Nephron (organoid): ENCODE data around the gene FBXO48.

Experiments
- H3K27ac Mint-ChIP-seq, 3 experiments: 2 replicates each; pipeline ENCODE4 v1.8.0; 2020; ENCODE audit warnings: mixed read lengths in 3 of 3, mild to moderate bottlenecking in 2 of 3, moderate library complexity in 1 of 3
- H3K27me3 Mint-ChIP-seq: 2 replicates; pipeline ENCODE4 v1.8.0; 2021; ENCODE audit warnings: low read depth, mild to moderate bottlenecking, moderate library complexity, mixed read lengths
- H3K36me3 Mint-ChIP-seq: 2 replicates; pipeline ENCODE4 v1.8.0; 2020; ENCODE audit warnings: low read depth, mixed read lengths
- H3K4me1 Mint-ChIP-seq: 2 replicates; pipeline ENCODE4 v1.8.0; 2020; ENCODE audit warnings: mixed read lengths
- H3K4me3 Mint-ChIP-seq, 3 experiments: 2 replicates each; pipeline ENCODE4 v1.8.0; 2020; ENCODE audit warnings: mild to moderate bottlenecking in 3 of 3, mixed read lengths in 3 of 3, moderate library complexity in 2 of 3
- H3K9me3 Mint-ChIP-seq: 2 replicates; pipeline ENCODE4 v1.8.0; 2020; ENCODE audit warnings: mixed read lengths
- CTCF ChIP-seq, 3 experiments: fragments of 200-600 bp; sonication (generic); IDR thresholded peaks; one replicate each; pipeline ENCODE4 v1.5.0; 2021; ENCODE audit warnings: antibody characterized with exemption in 3 of 3; ENCODE audit not compliant: unreplicated experiment in 3 of 3

Gene FBXO48

GRCh38 chr2:68426446-68426845 is 40.6 kb downstream of the FBXO48 start:
- H3K9me3 Mint-ChIP-seq: no peaks in the 10 kb centered on the region
- no peaks in the 10 kb centered on the region for H3K27me3 Mint-ChIP-seq

GRCh38 chr2:68425503-68425902 is 41.6 kb downstream of the FBXO48 start:
- peaks cover 19% of the 10 kb centered on the region for H3K4me1 Mint-ChIP-seq
- H3K36me3 Mint-ChIP-seq: no peaks in the 10 kb centered on the region
- H3K27me3 Mint-ChIP-seq: no peaks in the 10 kb centered on the region
- TF ChIP-seq CTCF (IDR thresholded peaks at IDR 0.05; ENCODE audit: unreplicated experiment in 3 of 3): no peak
- no peaks in the 10 kb centered on the region for H3K9me3 Mint-ChIP-seq
- no peak overlapping the region for H3K27ac Mint-ChIP-seq
- no peak overlapping the region for H3K4me3 Mint-ChIP-seq

More at GRCh38 chr2:68426446-68426845, 40.6 kb downstream of the FBXO48 start:
- Mint-ChIP-seq H3K4me3 (no peak overlapping the region), H3K4me1 (peaks cover 19% of the 10 kb centered on the region), H3K36me3 (no peaks in the 10 kb centered on the region), H3K27ac (no peak overlapping the region)
- no peak for TF ChIP-seq CTCF (IDR thresholded peaks at IDR 0.05; ENCODE audit: unreplicated experiment in 3 of 3)

GRCh38 chr2:68423966-68424650 is 43.0 kb downstream of the FBXO48 start:
- Mint-ChIP-seq H3K27me3 (no peaks in the 10 kb centered on the region), H3K36me3 (no peaks in the 10 kb centered on the region)

GRCh38 chr2:68420254-68420910 is 46.7 kb downstream of the FBXO48 start:
- Mint-ChIP-seq H3K4me3 (no peak overlapping the region), H3K27ac (no peak overlapping the region), H3K9me3 (no peaks in the 10 kb centered on the region), H3K4me1 (no peaks in the 10 kb centered on the region), H3K36me3 (no peaks in the 10 kb centered on the region), H3K27me3 (peaks cover 4% of the 10 kb centered on the region)
- no peak for TF ChIP-seq CTCF (IDR thresholded peaks at IDR 0.05; ENCODE audit: unreplicated experiment in 3 of 3)

More at GRCh38 chr2:68423966-68424650, 43.0 kb downstream of the FBXO48 start:
- peaks cover 13% of the 10 kb centered on the region for H3K4me1 Mint-ChIP-seq
- H3K9me3 Mint-ChIP-seq: no peaks in the 10 kb centered on the region
- H3K4me3 Mint-ChIP-seq: no peak overlapping the region
- no peak for TF ChIP-seq CTCF (IDR thresholded peaks at IDR 0.05; ENCODE audit: unreplicated experiment in 3 of 3)
- no peak overlapping the region for H3K27ac Mint-ChIP-seq

- H3K4me1 Mint-ChIP-seq: no peaks in the 10 kb centered on the region
- no peak for TF ChIP-seq CTCF (IDR thresholded peaks at IDR 0.05; ENCODE audit: unreplicated experiment in 3 of 3)
- no peak overlapping the region for H3K27ac Mint-ChIP-seq
- H3K36me3 Mint-ChIP-seq: no peaks in the 10 kb centered on the region
- H3K9me3 Mint-ChIP-seq: no peaks in the 10 kb centered on the region
- H3K27me3 Mint-ChIP-seq: peaks cover 4% of the 10 kb centered on the region
- no peak overlapping the region for H3K4me3 Mint-ChIP-seq
Measured at GRCh38 chr2:68418855-68419254, 48.2 kb downstream of the FBXO48 start.

- no peak for TF ChIP-seq CTCF (IDR thresholded peaks at IDR 0.05; ENCODE audit: unreplicated experiment in 3 of 3)
- Mint-ChIP-seq H3K27me3 (peaks cover 4% of the 10 kb centered on the region), H3K27ac (no peak overlapping the region), H3K4me1 (no peaks in the 10 kb centered on the region), H3K36me3 (no peaks in the 10 kb centered on the region), H3K4me3 (no peak overlapping the region), H3K9me3 (no peaks in the 10 kb centered on the region)
Measured at GRCh38 chr2:68418419-68418818, 48.7 kb downstream of the FBXO48 start.
